Trophoblast cell (in vitro differentiated cells and primary cell): ENCODE data around the gene FCGBP.
"Not testable (repeated sequence)": the region's sequence is repeated elsewhere in the genome, so short reads cannot be mapped to it uniquely, and the experiment has no call there.

Experiments
- DNase-seq, 2 donors: peaks; one replicate each; pipeline ENCODE4 v3.0.0-alpha.2; 2016
- H2AFZ ChIP-seq: 2 replicates; pipeline ENCODE4 v1.6.1; 2013; ENCODE audit warnings: low read length, moderate library complexity, mild to moderate bottlenecking; ENCODE audit not compliant: insufficient read depth, poor library complexity
- H2AK5ac ChIP-seq: 2 replicates; pipeline ENCODE4 v1.6.1; 2013; ENCODE audit warnings: mild to moderate bottlenecking, low read length
- H2BK120ac ChIP-seq: 2 replicates; pipeline ENCODE4 v1.6.1; 2013; ENCODE audit warnings: low read length, mild to moderate bottlenecking, moderate library complexity; ENCODE audit not compliant: insufficient read depth, poor library complexity
- H2BK12ac ChIP-seq: 2 replicates; pipeline ENCODE4 v1.6.1; 2013; ENCODE audit warnings: mild to moderate bottlenecking, low read length, moderate library complexity
- H2BK5ac ChIP-seq: 2 replicates; pipeline ENCODE4 v1.6.1; 2013; ENCODE audit warnings: low read length, low read depth, moderate library complexity, mild to moderate bottlenecking; ENCODE audit not compliant: poor library complexity
- H3K14ac ChIP-seq: 2 replicates; pipeline ENCODE4 v1.6.1; 2013; ENCODE audit warnings: mild to moderate bottlenecking, low read length
- H3K18ac ChIP-seq: 2 replicates; pipeline ENCODE4 v1.6.1; 2013; ENCODE audit warnings: mild to moderate bottlenecking, low read length
- H3K23ac ChIP-seq: 2 replicates; pipeline ENCODE4 v1.6.1; 2013; ENCODE audit warnings: low read length
- H3K27ac ChIP-seq: 2 replicates; pipeline ENCODE4 v1.5.1; 2013; ENCODE audit warnings: low read depth, mild to moderate bottlenecking, inconsistent platforms, low read length, moderate library complexity
- H3K27me3 ChIP-seq: 2 replicates; pipeline ENCODE4 v1.6.1; 2013; ENCODE audit warnings: inconsistent platforms, mild to moderate bottlenecking, low read length, moderate library complexity; ENCODE audit not compliant: insufficient read depth
- H3K36me3 ChIP-seq, 2 experiments: 1 replicate in 1 of 2; 2 replicates in 1 of 2; pipeline ENCODE4 v1.6.1; 2013; ENCODE audit warnings: low read length in 2 of 2, mild to moderate bottlenecking in 2 of 2, moderate library complexity in 1 of 2; ENCODE audit not compliant: insufficient read depth in 2 of 2, control insufficient read depth in 1 of 2
- H3K4ac ChIP-seq: 2 replicates; pipeline ENCODE4 v1.6.1; 2013; ENCODE audit warnings: low read depth, mild to moderate bottlenecking, low read length, moderate library complexity
- H3K4me1 ChIP-seq, 2 experiments: 1 replicate in 1 of 2; 2 replicates in 1 of 2; pipeline ENCODE4 v1.6.1; 2013; ENCODE audit warnings: low read length in 2 of 2, mild to moderate bottlenecking in 2 of 2, moderate library complexity in 1 of 2; ENCODE audit not compliant: insufficient read depth in 2 of 2, control insufficient read depth in 1 of 2
- H3K4me2 ChIP-seq: 2 replicates; pipeline ENCODE4 v1.6.1; 2013; ENCODE audit warnings: inconsistent platforms, mild to moderate bottlenecking, low read length, moderate library complexity
- H3K4me3 ChIP-seq: 2 replicates; pipeline ENCODE4 v1.5.1; 2013; ENCODE audit warnings: mild to moderate bottlenecking, low read depth, low read length, inconsistent platforms
- H3K79me1 ChIP-seq: one replicate; pipeline ENCODE4 v1.6.1; 2013; ENCODE audit warnings: low read length
- H3K79me2 ChIP-seq: 2 replicates; pipeline ENCODE4 v1.6.1; 2013; ENCODE audit warnings: low read length, mild to moderate bottlenecking; ENCODE audit not compliant: control insufficient read depth, insufficient read depth, poor library complexity
- H3K9ac ChIP-seq: 2 replicates; pipeline ENCODE4 v1.6.1; 2013; ENCODE audit warnings: mild to moderate bottlenecking, low read length
- H3K9me3 ChIP-seq: 2 replicates; pipeline ENCODE4 v1.6.1; 2013; ENCODE audit warnings: low read depth, mild to moderate bottlenecking, control low read depth, inconsistent platforms, low read length; ENCODE audit not compliant: insufficient read depth
- H4K12ac ChIP-seq: 2 replicates; pipeline ENCODE4 v1.6.1; 2013; ENCODE audit warnings: low read depth, mild to moderate bottlenecking, low read length, moderate library complexity
- H4K8ac ChIP-seq: 2 replicates; pipeline ENCODE4 v1.6.1; 2013; ENCODE audit warnings: low read depth, mild to moderate bottlenecking, low read length, moderate library complexity
- H4K91ac ChIP-seq: one replicate; pipeline ENCODE4 v1.6.1; 2013; ENCODE audit warnings: low read depth, mild to moderate bottlenecking, low read length, moderate library complexity
- WGBS: extraction: QIAGEN DNeasy Blood & Tissue Kit; methylation state at CpG from one replicate; pipeline ENCODE4 v1.1.7; 2013; ENCODE audit warnings: missing lambda C conversion rate; ENCODE audit not compliant: insufficient read length, insufficient coverage; ENCODE audit errors: extremely low coverage; 5-methylcytosine and 5-hydroxymethylcytosine counted together

Gene FCGBP

GRCh38 chr19:39902326-39902725 lies 32.1 kb downstream of the FCGBP start:
- not testable (repeated sequence) for H3K79me2 ChIP-seq, H2AK5ac ChIP-seq, H2BK12ac ChIP-seq, H3K4ac ChIP-seq, H2BK120ac ChIP-seq, H3K4me2 ChIP-seq, H4K12ac ChIP-seq, H3K27ac ChIP-seq, H3K18ac ChIP-seq, H3K4me1 ChIP-seq, H3K36me3 ChIP-seq, H4K91ac ChIP-seq, H2AFZ ChIP-seq, H2BK5ac ChIP-seq, H3K4me3 ChIP-seq, H3K79me1 ChIP-seq, H4K8ac ChIP-seq, H3K9ac ChIP-seq, H3K23ac ChIP-seq, H3K14ac ChIP-seq, DNase-seq, H3K9me3 ChIP-seq, H3K27me3 ChIP-seq
- WGBS = no CpG with 5 or more reads among the region's 15 CpGs

- H3K18ac ChIP-seq, H2AFZ ChIP-seq, H3K27ac ChIP-seq, H3K14ac ChIP-seq, H2AK5ac ChIP-seq, H3K79me1 ChIP-seq, H4K8ac ChIP-seq, H2BK12ac ChIP-seq, H3K36me3 ChIP-seq, H2BK120ac ChIP-seq, H3K4ac ChIP-seq, H3K4me3 ChIP-seq, H4K91ac ChIP-seq, H3K79me2 ChIP-seq, H3K23ac ChIP-seq, H3K4me2 ChIP-seq, DNase-seq, H3K27me3 ChIP-seq, H3K4me1 ChIP-seq, H3K9ac ChIP-seq, H3K9me3 ChIP-seq, H4K12ac ChIP-seq, H2BK5ac ChIP-seq: not testable (repeated sequence)
- no CpG with 5 or more reads among the region's 7 CpGs for WGBS
These were observed 32.8 kb downstream of the FCGBP start for GRCh38 chr19:39901681-39902080.

- not testable (repeated sequence) for H3K27me3 ChIP-seq, H3K23ac ChIP-seq, H3K18ac ChIP-seq, H4K12ac ChIP-seq, H3K4me1 ChIP-seq, H3K27ac ChIP-seq, H3K36me3 ChIP-seq, H3K79me2 ChIP-seq, DNase-seq, H2AK5ac ChIP-seq, H2AFZ ChIP-seq, H3K14ac ChIP-seq, H2BK5ac ChIP-seq, H4K91ac ChIP-seq, H3K9me3 ChIP-seq, H2BK12ac ChIP-seq, H3K4me2 ChIP-seq, H3K79me1 ChIP-seq, H3K4me3 ChIP-seq, H2BK120ac ChIP-seq, H4K8ac ChIP-seq, H3K4ac ChIP-seq
- no CpG with 5 or more reads among the region's 6 CpGs for WGBS
- H3K9ac ChIP-seq = peak overlapping the region; percentile 52
These were observed 35.6 kb downstream of the FCGBP start for GRCh38 chr19:39898858-39899257.

- H2BK12ac ChIP-seq, H3K27me3 ChIP-seq, H3K4me2 ChIP-seq, H3K4me3 ChIP-seq, H3K79me1 ChIP-seq, H4K91ac ChIP-seq, H3K36me3 ChIP-seq, H3K27ac ChIP-seq, H4K8ac ChIP-seq, H3K4ac ChIP-seq, H3K9ac ChIP-seq, H3K4me1 ChIP-seq, H3K18ac ChIP-seq, H2BK120ac ChIP-seq, H4K12ac ChIP-seq, H2BK5ac ChIP-seq, H3K9me3 ChIP-seq, H3K14ac ChIP-seq, H3K23ac ChIP-seq, H2AK5ac ChIP-seq, H3K79me2 ChIP-seq, H2AFZ ChIP-seq: not testable (repeated sequence)
- WGBS = no CpG with 5 or more reads among the region's 13 CpGs
- DNase-seq = peak in 1 of 2 donors; percentile 48
These were observed 36.8 kb downstream of the FCGBP start for GRCh38 chr19:39897511-39898245.
